T-cell (primary cell): Measurements from ENCODE around the gene USH2A. TPM values are rescaled to one million over a fixed set of nuclear protein-coding genes. Genes with fewer than 3 reads are reported as not detected.

ENCODE experiments used
- ATAC-seq, 4 experiments: fragments of 200-7000 bp in 3 of 4; fragments of 150-1000 bp in 1 of 4; cut with Tn5 transposase; replicated peaks in 1 of 4; 1 replicate in 3 of 4; 2 replicates in 1 of 4; pipeline ENCODE4 v1.10.0; 2021; ENCODE audit warnings: moderate library complexity in 3 of 4, mild to moderate bottlenecking in 2 of 4, moderate number of reproducible peaks in 1 of 4
- CTCF ChIA-PET, 2 donors: fragments of 300-600 bp; sonication (Branson Sonifier 250); formaldehyde crosslinking; loops; one replicate each; lab custom pipeline; 2022; ENCODE audit warnings: antibody characterized with exemption in 2 of 2; lab: Charles Lee
- POLR2A ChIA-PET, 2 donors: fragments of 300-600 bp; sonication (Branson Sonifier 250); formaldehyde crosslinking; loops; one replicate each; lab custom pipeline; 2022; ENCODE audit warnings: antibody characterized with exemption in 2 of 2; lab: Charles Lee
- DNase-seq, 35 experiments: peaks; one replicate each; pipeline versions ENCODE4 v3.0.0 to v3.0.0-alpha.2; 2013 to 2023
- H3K27ac ChIP-seq: one replicate; pipeline ENCODE4 v1.5.1; 2013; ENCODE audit warnings: low read length
- H3K27me3 ChIP-seq, 2 experiments: replicated peaks in 1 of 2; 1 replicate in 1 of 2; 2 replicates in 1 of 2; pipeline versions ENCODE4 v1.6.1 to v1.7.0; 2013; ENCODE audit warnings: low read length in 1 of 2, mixed read lengths in 1 of 2; ENCODE audit not compliant: control insufficient read depth in 2 of 2, insufficient read depth in 2 of 2; ENCODE audit errors: extremely low read depth in 1 of 2
- H3K36me3 ChIP-seq, 2 donors: 1 replicate in 1 of 2; 2 replicates in 1 of 2; pipeline versions ENCODE4 v1.6.1 to v1.7.0; 2013; ENCODE audit warnings: low read length in 1 of 2; ENCODE audit not compliant: control insufficient read depth in 2 of 2, insufficient read depth in 1 of 2; ENCODE audit errors: extremely low read depth in 1 of 2
- H3K4me1 ChIP-seq, 2 experiments: 1 replicate in 1 of 2; 2 replicates in 1 of 2; pipeline versions ENCODE4 v1.6.1 to v1.7.0; 2013; ENCODE audit warnings: low read length in 2 of 2, mixed read lengths in 1 of 2; ENCODE audit not compliant: insufficient read depth in 2 of 2, control insufficient read depth in 1 of 2; ENCODE audit errors: extremely low read depth in 1 of 2
- H3K4me3 ChIP-seq, 2 donors: 1 replicate in 1 of 2; 2 replicates in 1 of 2; pipeline versions ENCODE4 v1.5.1 to v1.7.0; 2013; ENCODE audit warnings: mild to moderate bottlenecking in 2 of 2, low read length in 1 of 2, moderate library complexity in 1 of 2; ENCODE audit not compliant: control insufficient read depth in 1 of 2; ENCODE audit errors: extremely low read depth in 1 of 2
- H3K9me3 ChIP-seq: 2 replicates; pipeline ENCODE4 v1.7.0; 2013
- H3K27ac Mint-ChIP-seq, 2 donors: one replicate each; pipeline ENCODE4 v1.8.0; 2020 to 2021; ENCODE audit warnings: mild to moderate bottlenecking in 2 of 2, mixed read lengths in 2 of 2
- H3K27me3 Mint-ChIP-seq, 2 donors: one replicate each; pipeline ENCODE4 v1.8.0; 2021 to 2022; ENCODE audit warnings: mixed read lengths in 2 of 2
- H3K36me3 Mint-ChIP-seq: one replicate; pipeline ENCODE4 v1.8.0; 2021; ENCODE audit warnings: mixed read lengths
- H3K4me1 Mint-ChIP-seq, 3 donors: one replicate each; pipeline ENCODE4 v1.8.0; 2020 to 2022; ENCODE audit warnings: mixed read lengths in 3 of 3, mild to moderate bottlenecking in 1 of 3
- H3K4me3 Mint-ChIP-seq, 3 donors: one replicate each; pipeline ENCODE4 v1.8.0; 2020 to 2022; ENCODE audit warnings: mild to moderate bottlenecking in 3 of 3, mixed read lengths in 3 of 3, moderate library complexity in 3 of 3
- H3K9me3 Mint-ChIP-seq, 3 donors: one replicate each; pipeline ENCODE4 v1.8.0; 2020 to 2022; ENCODE audit warnings: mixed read lengths in 3 of 3
- WGBS: methylation state at CpG from one replicate; pipeline ENCODE4 v1.1.5; 2013; ENCODE audit warnings: missing lambda C conversion rate; ENCODE audit not compliant: insufficient coverage; 5-methylcytosine and 5-hydroxymethylcytosine counted together
- total RNA-seq, 35 experiments: library from RNA in 6 of 35; stranded (reverse) in 6 of 35; fragments of 120-200 nt in 1 of 35; gene quantifications; one replicate each; pipeline versions ENCODE4 v1.2.1 to v1.2.4 and lab custom pipeline; 2013 to 2026

The USH2A gene
- total RNA-seq, 5 donors from 2014 or later (not counting 1 experiment from before 2014, with no cell fraction given): not detected

- Mint-ChIP-seq H3K27me3 (no peaks in the 10 kb centered on the region), H3K4me1 (no peaks in the 10 kb centered on the region), H3K27ac (no peak overlapping the region), H3K36me3 (no peaks in the 10 kb centered on the region), H3K9me3 (peaks cover 0 to 9% (median 2%) of the 10 kb centered on the region in 3 donors), H3K4me3 (no peak overlapping the region)
- 81% methylated on average over 3 of the region's 8 CpGs for WGBS
- ATAC-seq: no peak
- Histone ChIP-seq H3K4me1 (no peaks in the 10 kb centered on the region), H3K27ac (no peak overlapping the region), H3K9me3 (no peaks in the 10 kb centered on the region), H3K27me3 (no peaks in the 10 kb centered on the region), H3K36me3 (no peaks in the 10 kb centered on the region), H3K4me3 (no peak overlapping the region)
- no peak for DNase-seq
- ChIA-PET CTCF (no interaction called here), POLR2A (no interaction called here)
These were observed 630.8 kb downstream of the USH2A start for GRCh38 chr1:215792446-215792845.

GRCh38 chr1:215789981-215790380 lies 633.3 kb downstream of the USH2A start:
- Histone ChIP-seq H3K27me3 (no peaks in the 10 kb centered on the region), H3K4me3 (no peak overlapping the region), H3K9me3 (no peaks in the 10 kb centered on the region), H3K4me1 (no peaks in the 10 kb centered on the region), H3K27ac (no peak overlapping the region), H3K36me3 (no peaks in the 10 kb centered on the region)
- no CpG with 5 or more reads among the region's 3 CpGs for WGBS
- no peaks in the 10 kb centered on the region for H3K27me3 Mint-ChIP-seq
- H3K4me3 Mint-ChIP-seq: no peak overlapping the region
- no peak overlapping the region for H3K27ac Mint-ChIP-seq
- ATAC-seq (no peak), DNase-seq (no peak)
- ChIA-PET POLR2A (no interaction called here), CTCF (no interaction called here)
- no peaks in the 10 kb centered on the region for H3K4me1 Mint-ChIP-seq
- no peaks in the 10 kb centered on the region for H3K36me3 Mint-ChIP-seq
- H3K9me3 Mint-ChIP-seq: peaks cover 0 to 5% (median 0%) of the 10 kb centered on the region in 3 donors

- Histone ChIP-seq H3K27me3 (no peaks in the 10 kb centered on the region), H3K4me3 (no peak overlapping the region), H3K9me3 (no peaks in the 10 kb centered on the region), H3K36me3 (no peaks in the 10 kb centered on the region), H3K4me1 (no peaks in the 10 kb centered on the region), H3K27ac (no peak overlapping the region)
- Mint-ChIP-seq H3K9me3 (peaks cover 0 to 4% (median 0%) of the 10 kb centered on the region in 3 donors), H3K4me1 (no peaks in the 10 kb centered on the region), H3K27ac (no peak overlapping the region), H3K27me3 (no peaks in the 10 kb centered on the region), H3K36me3 (no peaks in the 10 kb centered on the region), H3K4me3 (no peak overlapping the region)
- no peak for DNase-seq
- POLR2A ChIA-PET: no interaction called here
- CTCF ChIA-PET: no interaction called here
- ATAC-seq: no peak
These were observed 636.3 kb downstream of the USH2A start for GRCh38 chr1:215786997-215787396.

GRCh38 chr1:215780641-215781040 lies 642.6 kb downstream of the USH2A start:
- DNase-seq (no peak), ATAC-seq (no peak)
- Mint-ChIP-seq H3K27me3 (no peaks in the 10 kb centered on the region), H3K4me3 (no peak overlapping the region), H3K27ac (no peak overlapping the region), H3K36me3 (no peaks in the 10 kb centered on the region), H3K9me3 (peaks cover 0 to 12% (median 9%) of the 10 kb centered on the region in 3 donors), H3K4me1 (no peaks in the 10 kb centered on the region)
- H3K9me3 ChIP-seq: no peaks in the 10 kb centered on the region
- no peak overlapping the region for H3K4me3 ChIP-seq
- CTCF ChIA-PET: no interaction called here
- no peak overlapping the region for H3K27ac ChIP-seq
- POLR2A ChIA-PET: no interaction called here
- H3K36me3 ChIP-seq: no peaks in the 10 kb centered on the region
- H3K4me1 ChIP-seq: no peaks in the 10 kb centered on the region
- no peaks in the 10 kb centered on the region for H3K27me3 ChIP-seq

GRCh38 chr1:215780139-215780538 lies 643.1 kb downstream of the USH2A start:
- H3K36me3 ChIP-seq: no peaks in the 10 kb centered on the region
- POLR2A ChIA-PET: no interaction called here
- Mint-ChIP-seq H3K4me3 (no peak overlapping the region), H3K27me3 (no peaks in the 10 kb centered on the region), H3K9me3 (peaks cover 0 to 12% (median 9%) of the 10 kb centered on the region in 3 donors), H3K36me3 (no peaks in the 10 kb centered on the region), H3K4me1 (no peaks in the 10 kb centered on the region), H3K27ac (no peak overlapping the region)
- no peaks in the 10 kb centered on the region for H3K4me1 ChIP-seq
- 61% methylated on average over 2 of the region's 2 CpGs for WGBS
- H3K4me3 ChIP-seq: no peak overlapping the region
- no peaks in the 10 kb centered on the region for H3K27me3 ChIP-seq
- CTCF ChIA-PET: no interaction called here
- H3K9me3 ChIP-seq: no peaks in the 10 kb centered on the region
- no peak for ATAC-seq
- DNase-seq: no peak
- no peak overlapping the region for H3K27ac ChIP-seq

- Histone ChIP-seq H3K9me3 (no peaks in the 10 kb centered on the region), H3K27ac (no peak overlapping the region), H3K36me3 (no peaks in the 10 kb centered on the region), H3K27me3 (no peaks in the 10 kb centered on the region), H3K4me1 (no peaks in the 10 kb centered on the region), H3K4me3 (no peak overlapping the region)
- Mint-ChIP-seq H3K27me3 (no peaks in the 10 kb centered on the region), H3K27ac (no peak overlapping the region), H3K36me3 (no peaks in the 10 kb centered on the region), H3K4me3 (no peak overlapping the region), H3K9me3 (peaks cover 0 to 12% (median 9%) of the 10 kb centered on the region in 3 donors), H3K4me1 (no peaks in the 10 kb centered on the region)
- CTCF ChIA-PET: no interaction called here
- no peak for DNase-seq
- 82% methylated on average over 4 of the region's 7 CpGs for WGBS
- ATAC-seq: no peak
- POLR2A ChIA-PET: no interaction called here
These were observed 643.5 kb downstream of the USH2A start for GRCh38 chr1:215779729-215780128.

GRCh38 chr1:215777370-215777925 lies 645.8 kb downstream of the USH2A start:
- H3K27ac Mint-ChIP-seq: no peak overlapping the region
- Histone ChIP-seq H3K4me1 (no peaks in the 10 kb centered on the region), H3K27ac (no peak overlapping the region), H3K27me3 (no peaks in the 10 kb centered on the region), H3K36me3 (no peaks in the 10 kb centered on the region), H3K9me3 (no peaks in the 10 kb centered on the region), H3K4me3 (no peak overlapping the region)
- no peak for ATAC-seq
- H3K36me3 Mint-ChIP-seq: no peaks in the 10 kb centered on the region
- H3K4me1 Mint-ChIP-seq: no peaks in the 10 kb centered on the region
- no peak overlapping the region for H3K4me3 Mint-ChIP-seq
- 71% methylated on average over 1 of the region's 5 CpGs for WGBS
- CTCF ChIA-PET: no interaction called here
- no peaks in the 10 kb centered on the region for H3K27me3 Mint-ChIP-seq
- no peak for DNase-seq
- POLR2A ChIA-PET: no interaction called here
- H3K9me3 Mint-ChIP-seq: peaks cover 7 to 19% (median 9%) of the 10 kb centered on the region in 3 donors
